GM12878 (cell line): ENCODE measurements around the gene RIPPLY1. TPM values are rescaled to one million over a fixed set of nuclear protein-coding genes. Genes with fewer than 3 reads are reported as not detected.

Experiments used
- ATAC-seq: fragments of 200-7000 bp; cut with Tn5 transposase; 3 replicates; pipeline ENCODE4 v1.9.1; 2020; ENCODE audit warnings: mild to moderate bottlenecking, moderate library complexity
- BruUV-seq: library from RNA; stranded (reverse); fragments of 400-500 nt; replicated peaks from 2 replicates; lab custom pipeline; 2021; lab: Mats Ljungman, UMichigan
- CTCF ChIA-PET: fragments of 300-600 bp; sonication (Branson Sonifier 250); formaldehyde crosslinking; extraction: SDS; loops from one replicate; lab custom pipeline; 2021; ENCODE audit warnings: inconsistent platforms; lab: Yijun Ruan, JAX
- POLR2A ChIA-PET: fragments of 350-600 bp; formaldehyde crosslinking; extraction: SDS; loops from one replicate; lab custom pipeline; 2021; ENCODE audit warnings: inconsistent platforms; lab: Charles Lee
- RAD21 ChIA-PET: fragments of 300-600 bp; sonication (Branson Sonifier 250); formaldehyde crosslinking; loops from one replicate; lab custom pipeline; 2023; ENCODE audit warnings: antibody characterized with exemption; ENCODE audit not compliant: unreplicated experiment; lab: Charles Lee
- SMC1A ChIA-PET: fragments of 300-600 bp; sonication (Branson Sonifier 250); formaldehyde crosslinking; loops from one replicate; lab custom pipeline; 2023; ENCODE audit not compliant: unreplicated experiment, uncharacterized antibody; lab: Charles Lee
- DNase-seq: peaks from one replicate; pipeline ENCODE4 v3.0.0-alpha.2; 2011; ENCODE audit warnings: low read depth, low spot score
- FAIRE-seq: peaks from 3 replicates; lab custom pipeline; 2011; peaks lifted over from hg19 to GRCh38; lab: Jason Lieb, UNC
- H2AFZ ChIP-seq: 2 replicates; pipeline ENCODE4 v1.6.0; 2011; ENCODE audit warnings: low read depth, low read length, control low read depth; ENCODE audit not compliant: control insufficient read depth
- H3K27ac ChIP-seq: 2 replicates; pipeline ENCODE4 v1.5.1; 2011; ENCODE audit warnings: control low read depth; ENCODE audit not compliant: control insufficient read depth, insufficient read depth
- H3K27me3 ChIP-seq, 2 experiments: replicated peaks in 1 of 2; 2 replicates each; pipeline versions ENCODE4 v1.6.0 to v1.6.1; 2011; ENCODE audit warnings: low read length in 1 of 2; ENCODE audit not compliant: control insufficient read depth in 2 of 2, insufficient read depth in 2 of 2
- H3K36me3 ChIP-seq, 2 experiments: 2 replicates each; pipeline ENCODE4 v1.5.1; 2011; ENCODE audit warnings: low read length in 1 of 2; ENCODE audit not compliant: control insufficient read depth in 2 of 2, insufficient read depth in 2 of 2
- H3K4me1 ChIP-seq: 2 replicates; pipeline ENCODE4 v1.6.1; 2011; ENCODE audit warnings: mild to moderate bottlenecking, low read length, moderate library complexity, mixed read lengths; ENCODE audit not compliant: control insufficient read depth, insufficient read depth
- H3K4me2 ChIP-seq: 2 replicates; pipeline ENCODE4 v1.6.0; 2011; ENCODE audit warnings: control low read depth; ENCODE audit not compliant: control insufficient read depth, insufficient read depth
- H3K4me3 ChIP-seq: fragments of 200-600 bp; sonication (generic); 2 replicates; pipeline ENCODE4 v1.5.1; 2016
- H3K79me2 ChIP-seq: 2 replicates; pipeline ENCODE4 v1.6.0; 2011; ENCODE audit warnings: low read length; ENCODE audit not compliant: control insufficient read depth, insufficient read depth
- H3K9ac ChIP-seq: 2 replicates; pipeline ENCODE4 v1.8.0; 2011; ENCODE audit warnings: low read length, control low read depth, mixed read lengths; ENCODE audit not compliant: control insufficient read depth, insufficient read depth
- H3K9me3 ChIP-seq: replicated peaks from 3 replicates; pipeline ENCODE4 v1.5.1; 2011; ENCODE audit warnings: mild to moderate bottlenecking, low read length; ENCODE audit not compliant: control insufficient read depth, insufficient read depth
- H4K20me1 ChIP-seq: 2 replicates; pipeline ENCODE4 v1.6.0; 2011; ENCODE audit not compliant: control insufficient read depth, insufficient read depth
- BMI1 ChIP-seq: fragments of 450-650 bp; IDR thresholded peaks from 2 replicates; pipeline ENCODE4 v1.6.1; 2016; ENCODE audit warnings: mild to moderate bottlenecking, moderate library complexity, borderline replicate concordance
- BRCA1 ChIP-seq: IDR thresholded peaks from 2 replicates; pipeline ENCODE4 v1.6.1; 2011; ENCODE audit warnings: low read depth, low read length, improper control_type of control experiment
- CEBPB ChIP-seq, 2 experiments: fragments of 150-350 bp in 1 of 2; IDR thresholded peaks; 2 replicates each; pipeline ENCODE4 v1.6.1; 2012 to 2014; ENCODE audit warnings: low read depth in 2 of 2, low read length in 2 of 2, borderline replicate concordance in 1 of 2, inconsistent platforms in 1 of 2
- DPF2 ChIP-seq: fragments of 450-650 bp; IDR thresholded peaks from 2 replicates; pipeline ENCODE4 v1.6.1; 2017; ENCODE audit warnings: mild to moderate bottlenecking
- E2F8 ChIP-seq: fragments of 450-650 bp; IDR thresholded peaks from 2 replicates; pipeline ENCODE4 v1.6.1; 2018; ENCODE audit warnings: mild to moderate bottlenecking, low read depth, moderate library complexity; ENCODE audit not compliant: partially characterized antibody
- HDGF ChIP-seq: fragments of 450-650 bp; IDR thresholded peaks from 2 replicates; pipeline ENCODE4 v1.6.1; 2016; ENCODE audit warnings: antibody characterized with exemption
- IKZF1 ChIP-seq: fragments of 450-650 bp; conservative IDR thresholded peaks from 2 replicates; pipeline ENCODE4 v1.6.1; 2017; ENCODE audit warnings: antibody characterized with exemption, mild to moderate bottlenecking
- IKZF2 ChIP-seq, 2 experiments: fragments of 450-650 bp; IDR thresholded peaks; 2 replicates each; pipeline ENCODE4 v1.6.1; 2017; ENCODE audit warnings: mild to moderate bottlenecking in 2 of 2, moderate library complexity in 2 of 2
- JUNB ChIP-seq: IDR thresholded peaks from 2 replicates; pipeline ENCODE4 v1.6.1; 2016; ENCODE audit warnings: antibody characterized with exemption, mild to moderate bottlenecking
- KDM1A ChIP-seq: fragments of 200-600 bp; sonication (generic); IDR thresholded peaks from 2 replicates; pipeline ENCODE4 v1.6.1; 2016; ENCODE audit warnings: borderline replicate concordance
- LARP7 ChIP-seq: fragments of 450-650 bp; IDR thresholded peaks from 2 replicates; pipeline ENCODE4 v1.6.1; 2017; ENCODE audit warnings: mild to moderate bottlenecking
- RAD21 ChIP-seq: IDR thresholded peaks from 2 replicates; pipeline ENCODE4 v1.6.1; 2011; ENCODE audit warnings: mild to moderate bottlenecking, low read depth, low read length, moderate library complexity; ENCODE audit not compliant: insufficient read depth
- RCOR1 ChIP-seq: conservative IDR thresholded peaks from 2 replicates; pipeline ENCODE4 v1.6.1; 2012; ENCODE audit warnings: low read depth, low read length, improper control_type of control experiment
- RUNX3 ChIP-seq: IDR thresholded peaks from 2 replicates; pipeline ENCODE4 v1.6.1; 2012; ENCODE audit warnings: low read length, inconsistent platforms
- SIX5 ChIP-seq: IDR thresholded peaks from 2 replicates; pipeline ENCODE4 v1.6.1; 2011; ENCODE audit warnings: mild to moderate bottlenecking, low read depth, low read length, moderate library complexity; ENCODE audit not compliant: severe bottlenecking
- SMAD5 ChIP-seq: IDR thresholded peaks from 2 replicates; pipeline ENCODE4 v1.6.1; 2016; ENCODE audit warnings: antibody characterized with exemption, low read depth
- SREBF2 ChIP-seq: IDR thresholded peaks from 2 replicates; pipeline ENCODE4 v1.6.1; 2012; ENCODE audit warnings: mild to moderate bottlenecking, low read length
- ZBED1 ChIP-seq: IDR thresholded peaks from 2 replicates; pipeline ENCODE4 v1.6.1; 2016; ENCODE audit warnings: borderline replicate concordance
- WGBS: methylation state at CpG from one replicate; pipeline ENCODE4 v1.1.6; 2016; ENCODE audit warnings: low lambda C conversion rate; ENCODE audit not compliant: insufficient replicate concordance, insufficient coverage; ENCODE audit errors: missing lambda C conversion rate; 5-methylcytosine and 5-hydroxymethylcytosine counted together
- in situ Hi-C: fragments of 300-500 bp; cut with MboI; formaldehyde crosslinking; loops from 9 replicates; pipeline ENCODE4 v1.14.3; 2018; ENCODE audit warnings: mixed read lengths
- intact Hi-C: fragments of 100-400 bp; cut with micrococcal nuclease; formaldehyde crosslinking; loops from one replicate; pipeline ENCODE4 v1.14.2; 2022; ENCODE audit not compliant: unreplicated experiment
- polyA plus RNA-seq, 11 experiments: library from polyadenylated mRNA; depleted of rRNA in 4 of 11; unstranded in 6 of 11; stranded (reverse) in 5 of 11; fragments of >200 nt; fragmentation: Nextera tagmentation in 4 of 11; fragmentation: Illumina TruSeq in 1 of 11; extraction: Ambion mirVana in 4 of 11; extraction: Trizol in 1 of 11; gene quantifications; 1 replicate in 1 of 11; 2 replicates in 10 of 11; pipeline versions ENCODE4 v1.2.1 to v1.2.3, GENCODE V29; 2011 to 2016; ENCODE audit warnings: inconsistent platforms in 2 of 11, missing spikeins in 2 of 11, low read depth in 1 of 11
- total RNA-seq, 4 experiments: library from RNA; depleted of rRNA in 3 of 4; stranded (reverse); fragments of >200 nt in 3 of 4; fragmentation: Illumina TruSeq in 1 of 4; extraction: Trizol in 1 of 4; gene quantifications; 2 replicates each; pipeline versions ENCODE4 v1.2.1 to v1.2.3, GENCODE V29; 2013 to 2021
- TF ChIP-seq, protein P1 (sequence below): IDR thresholded peaks from 2 replicates; pipeline ENCODE4 v1.6.1; 2012; ENCODE audit warnings: low read depth, low read length, improper control_type of control experiment

RIPPLY1 gene
- total and polyA plus RNA-seq, 10 of the 15 experiments (the other 5 are each of a cell fraction or from before 2014, with no cell fraction given): not detected

DNA sequence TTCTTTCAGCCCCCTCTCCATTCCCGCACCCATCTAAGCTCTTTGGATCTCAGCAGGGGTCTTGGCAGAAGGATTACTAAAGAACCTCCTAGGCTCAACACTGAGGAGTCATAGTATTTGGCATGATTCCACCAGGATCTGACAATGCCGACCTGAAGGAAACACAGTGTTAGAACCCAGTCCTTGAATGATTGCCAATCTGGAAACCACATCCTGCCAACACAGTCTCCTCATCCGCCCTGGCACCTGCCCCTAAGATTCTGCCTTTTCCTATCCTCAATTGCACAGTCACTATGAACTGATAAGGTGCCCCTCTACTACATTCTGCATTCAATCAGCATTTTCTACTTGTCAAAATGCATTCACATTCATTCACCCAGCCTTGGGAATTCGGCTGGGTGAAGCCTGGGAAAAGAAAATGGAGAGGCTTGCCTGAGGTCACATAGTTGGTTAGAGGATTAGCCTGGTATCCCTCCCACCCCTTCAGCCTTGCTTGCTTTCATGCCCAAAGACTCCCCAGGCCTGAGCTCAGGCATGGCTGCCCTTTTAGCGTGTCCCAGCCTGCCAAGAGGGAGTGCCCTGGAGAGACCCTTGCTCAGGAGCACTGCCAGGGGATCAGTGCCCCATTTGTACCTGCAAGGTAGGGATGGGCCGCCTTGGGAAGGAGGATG, 14.8 kb upstream of the RIPPLY1 start:
- Histone ChIP-seq H4K20me1 (no peaks in the 10 kb centered on the region), H3K4me1 (no peaks in the 10 kb centered on the region), H3K36me3 (no peaks in the 10 kb centered on the region), H3K4me3 (no peak overlapping the region), H3K9ac (no peak overlapping the region), H3K9me3 (no peaks in the 10 kb centered on the region), H3K27ac (no peak overlapping the region), H3K27me3 (0 out of 4 replicates have a peak, but pooled peaks cover 0 to 3% of the 10 kb centered on the region in 2 experiments), H2AFZ (no peak overlapping the region), H3K79me2 (no peaks in the 10 kb centered on the region), H3K4me2 (no peak overlapping the region)
- ATAC-seq: no peak
- BruUV-seq: no TSS peak
- SMC1A ChIA-PET: no interaction called here
- no peak for DNase-seq
- intact Hi-C loops: loop anchor here (2.0 kb wide), 1 partner anchor 53 kb away; no protein-coding TSS in a partner anchor
- POLR2A ChIA-PET: no interaction called here
- TF ChIP-seq ZBED1: no peak
- TF ChIP-seq CEBPB (IDR thresholded peaks at IDR 0.05; ENCODE audit: borderline replicate concordance in 1 of 2, low read depth in 2 of 2, low read length in 2 of 2): no peak
- TF ChIP-seq JUNB: no peak
- no peak for TF ChIP-seq E2F8
- TF ChIP-seq DPF2: no peak
- TF ChIP-seq IKZF2 (IDR thresholded peaks at IDR 0.05): no peak
- TF ChIP-seq BMI1: no peak
- no peak for TF ChIP-seq LARP7
- no peak for TF ChIP-seq HDGF
- TF ChIP-seq RAD21: no peak
- no peak for TF ChIP-seq BRCA1
- TF ChIP-seq RCOR1: no peak
- TF ChIP-seq RUNX3: no peak
- TF ChIP-seq SREBF2: no peak
- no peak for TF ChIP-seq KDM1A
- TF ChIP-seq IKZF1: no peak
- TF ChIP-seq SMAD5: no peak
- TF ChIP-seq, protein P1, sequence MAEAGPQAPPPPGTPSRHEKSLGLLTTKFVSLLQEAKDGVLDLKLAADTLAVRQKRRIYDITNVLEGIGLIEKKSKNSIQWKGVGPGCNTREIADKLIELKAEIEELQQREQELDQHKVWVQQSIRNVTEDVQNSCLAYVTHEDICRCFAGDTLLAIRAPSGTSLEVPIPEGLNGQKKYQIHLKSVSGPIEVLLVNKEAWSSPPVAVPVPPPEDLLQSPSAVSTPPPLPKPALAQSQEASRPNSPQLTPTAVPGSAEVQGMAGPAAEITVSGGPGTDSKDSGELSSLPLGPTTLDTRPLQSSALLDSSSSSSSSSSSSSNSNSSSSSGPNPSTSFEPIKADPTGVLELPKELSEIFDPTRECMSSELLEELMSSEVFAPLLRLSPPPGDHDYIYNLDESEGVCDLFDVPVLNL: no peak
- TF ChIP-seq SIX5: no peak
- CTCF ChIA-PET: no interaction called here
- FAIRE-seq: no peak
- WGBS: 8% methylated on average over 6 of the region's 6 CpGs
- in situ Hi-C loops: no loop called here
- RAD21 ChIA-PET: no interaction called here
